Measurements from ENCODE around the gene AASS.
"Not testable (repeated sequence)": the region's sequence is repeated elsewhere in the genome, so short reads cannot be mapped to it uniquely, and the experiment has no call there.

AASS gene

DNA sequence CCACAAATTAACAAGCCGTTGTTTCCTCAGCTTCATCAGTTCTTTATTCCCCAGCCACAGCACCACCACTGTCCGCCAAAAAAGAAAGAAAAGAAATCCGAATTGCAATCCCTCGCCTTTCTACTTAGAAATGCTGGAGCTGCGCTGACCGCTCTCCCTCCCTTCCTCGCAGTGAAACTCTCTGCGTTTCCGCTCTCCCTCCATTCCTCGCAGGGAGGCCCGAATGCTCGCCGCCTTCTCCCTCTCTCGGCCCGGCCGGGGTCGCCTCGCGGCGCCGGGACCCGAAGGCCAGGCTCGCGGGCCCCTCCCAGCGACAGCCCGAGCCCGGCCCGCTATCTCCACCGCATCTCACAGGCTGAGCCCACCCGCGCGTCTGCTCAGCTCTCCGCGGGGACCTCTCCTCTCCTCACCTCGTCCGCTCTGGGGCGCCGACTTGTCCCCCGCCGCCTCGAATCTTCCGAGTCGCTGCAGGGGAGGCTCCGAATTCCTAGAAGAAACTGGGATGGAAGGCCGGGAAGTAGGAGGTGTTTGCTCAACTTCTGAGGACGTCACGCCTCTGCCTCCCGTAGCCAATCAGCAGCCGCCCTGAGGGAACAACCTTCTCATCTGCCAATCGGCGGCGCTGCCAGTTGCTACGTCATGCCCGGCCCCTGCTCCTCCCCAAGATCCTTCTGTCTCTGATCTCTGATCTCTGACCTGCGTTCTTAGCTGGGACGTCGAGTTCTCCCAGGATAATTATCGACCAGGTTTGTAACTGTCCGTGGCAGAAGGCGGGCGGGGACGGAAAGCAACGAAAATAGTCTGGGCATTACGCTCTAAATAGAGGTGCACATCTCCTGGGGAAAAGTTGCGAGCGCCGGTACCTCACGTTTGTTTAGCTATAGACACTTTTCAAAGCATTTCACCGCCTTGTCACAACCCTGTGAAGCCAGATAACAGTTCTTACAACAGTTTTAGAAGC is at the start of gene AASS:
TSS of gene AASS (minus strand) at position 499 of the 961 bp plus-strand sequence. CDS start 10,523 bp downstream, outside the sequence.
- DNase-seq: no peak

DNA sequence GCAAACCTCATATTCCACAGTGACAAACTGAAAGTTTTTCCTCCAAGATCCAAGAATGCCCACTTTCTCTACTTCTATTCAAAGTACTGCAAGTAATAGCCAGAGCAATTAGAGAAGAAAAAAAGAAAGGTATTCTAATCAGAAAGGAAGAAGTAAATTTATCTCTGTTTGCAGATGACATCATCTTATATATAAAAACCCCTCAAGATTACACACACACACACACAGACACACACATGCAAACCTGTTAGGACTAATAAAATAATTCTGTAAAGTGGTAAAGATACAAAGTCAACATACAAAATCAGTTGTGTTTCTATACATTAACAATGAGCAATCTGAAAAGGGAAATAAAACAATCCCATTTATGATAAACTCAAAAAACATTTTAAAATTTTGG is 44.7 kb upstream of the AASS start:
- DNase-seq: no peak

DNA sequence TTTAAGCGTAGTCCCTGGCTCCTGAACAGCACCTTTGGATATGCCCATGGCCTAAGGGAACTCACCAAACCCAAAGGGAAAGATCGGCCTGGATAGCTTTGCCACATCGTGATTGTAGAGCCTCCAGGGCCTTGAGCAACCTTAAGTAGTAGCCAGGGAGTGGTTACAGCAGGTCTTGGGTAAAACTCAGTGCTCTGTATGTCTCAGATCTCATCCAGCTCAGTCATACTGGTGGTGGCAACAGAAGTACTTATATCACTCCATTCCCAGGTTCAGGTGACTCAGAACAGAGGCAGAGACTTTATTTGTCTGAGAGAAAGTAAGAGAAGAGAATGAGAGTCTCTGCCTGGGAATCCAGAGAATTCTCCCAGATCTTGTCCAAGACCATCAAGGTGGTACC is 39.1 kb upstream of the AASS start:
- DNase-seq: no peak

DNA sequence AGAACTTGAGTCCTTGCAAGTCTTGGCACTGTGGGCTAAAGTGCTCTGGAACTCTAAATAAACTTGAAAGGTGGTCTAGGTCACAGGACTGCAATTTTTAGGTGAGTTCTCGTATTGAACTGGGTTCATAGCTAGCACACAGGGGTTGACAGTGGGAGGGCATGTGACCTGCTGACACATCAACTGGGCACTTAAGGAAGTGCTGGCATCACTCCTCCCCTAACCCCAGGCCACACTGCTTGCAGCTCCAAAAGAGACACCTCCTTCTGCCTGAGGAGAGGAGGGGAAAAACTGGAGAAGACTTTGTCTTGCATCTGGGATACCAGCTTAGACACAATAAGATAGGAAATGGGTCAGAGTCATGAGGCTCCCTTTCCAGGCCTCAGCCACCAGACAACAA is 38.0 kb upstream of the AASS start:
- DNase-seq: no peak

DNA sequence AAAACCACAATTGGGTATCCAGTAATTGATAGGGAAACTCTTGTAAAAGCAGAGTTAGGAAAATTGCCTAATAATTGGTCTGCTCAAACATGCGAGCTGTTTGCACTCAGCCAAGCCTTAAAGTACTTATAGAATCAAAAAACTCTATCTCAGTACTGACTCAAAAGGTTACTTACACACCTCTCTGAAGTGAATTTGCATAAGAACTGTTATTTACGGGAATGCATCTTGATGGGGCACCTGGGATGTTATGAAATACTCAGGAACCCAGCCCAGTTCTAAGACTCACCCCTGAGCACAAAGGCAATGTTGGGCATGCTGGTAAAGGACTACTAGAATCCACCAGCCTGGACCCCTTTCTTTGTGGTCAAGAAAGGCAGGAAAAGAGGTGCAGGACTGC is 28.1 kb upstream of the AASS start:
- DNase-seq: not testable (repeated sequence)

DNA sequence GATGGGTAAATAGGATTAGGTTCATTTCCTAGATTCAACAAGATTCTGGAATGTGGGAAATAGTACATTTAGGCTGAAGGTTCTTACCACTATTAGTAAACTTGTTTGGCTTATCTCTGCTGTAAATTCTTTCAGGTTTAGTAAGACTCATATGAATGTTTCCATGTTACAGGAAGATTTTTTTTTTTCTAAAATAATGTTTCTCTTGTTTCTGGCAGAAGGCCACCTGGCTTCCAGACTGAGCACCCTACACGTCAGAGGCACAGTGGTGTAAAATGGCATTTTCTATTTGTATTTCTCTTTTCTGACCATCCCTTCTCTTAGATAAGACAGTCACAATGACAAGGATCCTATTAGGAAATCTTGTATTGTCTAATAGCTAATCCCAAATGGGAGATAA is 22.7 kb upstream of the AASS start:
- no peak for DNase-seq

DNA sequence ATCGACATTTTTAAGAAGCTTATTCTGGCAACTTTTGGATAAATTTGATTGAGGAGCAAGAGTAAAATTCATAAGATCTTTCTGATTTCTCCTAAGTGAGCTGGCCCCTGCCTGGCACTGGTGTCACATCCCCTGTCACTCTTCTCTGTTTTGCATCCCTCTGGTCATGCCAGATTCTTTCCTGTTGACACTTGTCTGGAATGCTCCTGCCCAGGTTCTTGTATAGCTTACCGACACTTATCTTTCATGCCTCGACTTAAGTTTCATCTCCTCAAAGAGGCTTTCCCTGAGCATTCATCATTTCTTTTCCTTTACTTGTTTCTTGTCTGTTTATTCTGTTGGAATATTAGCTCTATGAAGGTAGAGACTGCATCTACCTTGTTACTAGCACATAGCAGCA is 22.2 kb upstream of the AASS start:
- no peak for DNase-seq

DNA sequence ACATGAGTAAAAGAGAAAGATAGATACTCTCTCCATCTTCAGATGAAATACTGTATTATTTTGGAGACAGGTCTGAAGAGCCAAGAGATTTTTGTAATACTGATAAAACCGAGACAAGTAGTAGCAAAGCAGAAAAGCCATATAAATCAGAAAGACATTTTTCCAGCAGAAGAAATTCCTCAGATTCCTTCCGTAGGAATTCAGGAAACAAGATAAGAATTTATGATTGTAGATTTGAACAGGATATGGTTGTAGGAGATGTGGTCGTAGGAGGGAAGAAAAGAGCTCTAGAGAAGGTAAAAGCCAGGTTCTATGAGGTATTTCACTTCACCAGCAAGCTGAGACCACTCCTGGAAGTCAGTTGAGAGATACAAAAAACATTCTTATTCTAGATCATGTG is 17.6 kb upstream of the AASS start:
- DNase-seq: no peak

DNA sequence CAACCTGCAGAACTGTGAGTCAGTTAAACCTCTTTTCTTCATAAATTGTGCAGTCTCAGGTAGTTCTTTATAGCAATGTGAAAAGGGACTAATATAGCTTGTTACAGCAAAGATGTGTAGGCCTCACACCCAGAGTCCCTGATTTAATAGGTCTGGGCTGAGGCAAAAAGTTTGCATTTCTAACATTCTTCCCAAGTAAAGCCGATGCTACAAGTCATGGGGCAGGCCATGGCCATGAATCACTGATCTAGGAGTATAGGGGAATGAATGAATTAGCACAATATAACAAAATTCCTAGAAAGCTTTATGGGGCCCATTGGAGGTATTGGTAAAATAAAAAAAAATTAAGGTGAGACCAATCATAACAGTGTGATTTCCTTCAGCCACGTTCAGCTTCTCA is 11.5 kb upstream of the AASS start:
- DNase-seq: no peak

DNA sequence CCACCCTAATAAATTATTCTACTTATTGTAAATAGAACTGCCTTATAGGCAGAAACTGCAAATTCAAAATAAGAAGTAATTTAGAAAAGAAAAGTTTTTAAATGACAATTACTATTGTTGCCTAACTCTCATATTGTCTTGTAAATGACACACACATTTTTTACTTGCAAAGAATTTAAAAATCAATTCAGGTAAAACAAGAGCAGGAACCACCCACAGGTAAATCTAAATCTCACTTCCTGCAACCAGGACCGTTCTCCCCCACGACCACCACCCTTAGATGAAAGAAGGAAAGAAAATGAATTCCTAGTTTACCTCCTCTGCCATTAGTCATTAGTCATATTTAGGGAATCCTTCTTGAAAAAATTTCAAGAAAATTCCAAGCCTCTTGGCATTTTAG is 4.8 kb upstream of the AASS start:
- no peak for DNase-seq

DNA sequence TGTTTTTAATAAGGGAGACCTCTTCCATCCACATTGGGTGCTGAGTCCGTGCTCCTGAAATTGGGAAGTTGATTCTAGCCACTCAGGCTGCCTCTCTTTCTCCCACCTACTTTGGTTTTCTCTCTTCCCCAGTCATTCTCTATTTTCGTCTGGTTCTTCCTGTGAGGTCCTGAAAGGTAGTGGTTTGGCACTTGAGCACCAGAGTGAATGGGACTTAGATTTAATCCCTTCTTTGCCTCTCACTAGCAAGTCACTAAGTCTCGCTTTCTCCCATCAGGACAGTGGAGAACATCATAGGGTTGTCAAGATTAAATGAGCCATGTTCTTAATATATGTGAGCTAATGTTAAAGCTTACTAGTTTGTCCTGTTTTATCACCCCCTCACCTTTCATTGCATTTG is 4.0 kb upstream of the AASS start:
- no peak for DNase-seq

DNA sequence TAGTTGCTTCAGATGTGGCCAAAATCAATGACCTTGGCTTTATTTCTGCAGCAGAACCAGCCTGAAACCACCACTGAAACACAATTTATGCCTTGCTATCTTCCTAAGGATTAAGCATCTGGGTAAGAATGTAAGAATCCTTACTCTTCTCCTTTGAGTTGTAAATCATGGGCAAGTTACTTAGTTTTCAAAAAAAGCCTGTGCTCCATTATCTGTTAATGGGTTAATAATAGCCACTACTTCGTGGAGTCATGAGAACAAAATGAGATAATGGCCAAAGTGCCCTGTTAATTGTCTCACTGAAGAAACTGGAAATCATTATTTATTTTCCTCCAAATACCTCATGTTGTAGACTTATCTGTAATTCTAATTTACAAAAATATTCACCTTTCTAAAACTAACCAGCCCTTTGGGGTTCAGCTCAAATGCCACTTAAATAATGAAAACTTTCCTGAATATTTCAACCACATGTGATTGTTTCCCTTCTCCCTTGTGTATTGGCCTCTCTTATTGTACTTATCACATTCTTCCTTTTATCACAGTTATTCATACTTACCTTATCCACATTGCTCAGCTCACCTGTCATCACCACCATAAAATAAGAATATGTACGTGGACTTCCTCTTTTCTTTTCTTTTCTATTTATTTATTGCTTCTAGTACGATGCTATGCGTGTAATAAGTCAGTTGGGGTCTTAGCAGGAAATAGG is 2.0 kb upstream of the AASS start:
- DNase-seq: no peak

DNA sequence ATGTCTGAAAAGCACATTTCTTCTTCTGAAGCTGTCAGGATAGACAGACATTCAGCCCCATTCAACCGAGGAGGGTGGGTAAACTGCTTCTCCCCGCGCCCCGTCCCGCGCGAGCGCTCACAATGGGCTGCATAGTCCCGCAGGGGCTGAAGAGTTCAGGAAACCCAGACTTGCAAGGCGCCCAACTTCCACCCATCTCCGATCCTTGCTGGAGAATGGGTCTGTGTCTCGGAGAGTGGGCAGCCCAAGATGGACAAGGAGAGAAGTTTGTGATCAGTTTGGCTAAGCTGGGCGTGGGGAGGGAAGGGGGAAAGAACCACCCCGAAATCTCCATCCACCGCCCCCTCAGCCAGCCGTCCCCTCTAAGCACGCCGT is 686 bp downstream of the AASS start:
- DNase-seq: no peak

DNA sequence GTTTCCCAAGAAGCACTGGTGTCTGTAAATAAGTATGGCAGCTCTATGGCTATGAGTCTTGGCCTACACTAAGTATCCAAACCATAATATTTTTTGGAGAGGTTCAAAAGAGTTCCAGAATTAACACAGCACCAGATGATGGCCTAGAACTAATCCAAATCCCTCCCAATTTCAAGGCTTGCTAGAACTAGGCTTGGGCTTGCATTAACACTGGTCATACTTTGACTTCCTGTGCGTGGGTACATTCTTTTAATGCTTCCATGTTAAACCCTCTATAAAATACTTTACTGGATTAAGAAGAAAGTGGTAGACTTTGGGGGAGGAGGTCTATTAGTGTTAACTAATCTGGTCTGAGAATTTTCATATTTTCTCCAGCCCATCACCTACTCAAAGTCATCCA is 3.1 kb downstream of the AASS start:
- DNase-seq: no peak

DNA sequence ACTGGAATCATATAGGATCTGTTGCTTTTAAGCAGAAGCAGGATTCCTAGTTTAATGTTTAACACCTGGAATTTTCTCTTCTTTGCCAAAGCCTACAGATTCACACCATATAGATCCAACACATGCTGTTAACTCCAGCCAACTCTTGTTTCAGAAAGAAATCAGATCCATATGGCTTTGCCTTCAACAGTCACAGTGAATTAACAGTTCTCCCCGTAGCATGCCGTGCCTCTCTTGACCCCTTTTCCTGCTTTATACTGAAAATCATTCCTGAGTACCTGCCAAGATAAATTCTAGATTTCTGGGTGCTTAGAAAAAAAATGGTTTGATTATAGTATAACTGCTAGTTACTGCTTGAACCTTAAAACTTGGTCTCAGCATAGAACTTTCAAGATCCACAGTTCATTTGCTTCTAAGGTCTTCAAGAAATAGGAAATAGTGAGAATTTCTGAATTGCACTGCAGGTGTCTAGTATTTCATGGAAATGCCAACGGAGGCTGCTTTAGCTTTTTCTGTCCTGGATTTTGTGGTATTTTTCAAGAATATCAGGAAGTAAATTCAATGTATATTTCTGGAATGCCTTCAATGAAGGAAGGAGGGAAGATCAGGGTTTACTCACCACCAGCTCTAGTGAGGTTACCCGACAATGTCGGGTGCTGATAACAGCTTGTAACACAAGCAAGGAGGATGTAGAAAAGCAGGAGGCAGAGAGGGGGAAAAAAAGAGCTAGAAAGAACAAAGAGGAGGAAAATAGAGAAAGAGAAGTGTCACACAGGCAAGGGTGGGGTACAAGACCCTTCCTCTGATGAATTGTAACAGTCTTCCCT is 6.6 kb downstream of the AASS start:
- DNase-seq: no peak

DNA sequence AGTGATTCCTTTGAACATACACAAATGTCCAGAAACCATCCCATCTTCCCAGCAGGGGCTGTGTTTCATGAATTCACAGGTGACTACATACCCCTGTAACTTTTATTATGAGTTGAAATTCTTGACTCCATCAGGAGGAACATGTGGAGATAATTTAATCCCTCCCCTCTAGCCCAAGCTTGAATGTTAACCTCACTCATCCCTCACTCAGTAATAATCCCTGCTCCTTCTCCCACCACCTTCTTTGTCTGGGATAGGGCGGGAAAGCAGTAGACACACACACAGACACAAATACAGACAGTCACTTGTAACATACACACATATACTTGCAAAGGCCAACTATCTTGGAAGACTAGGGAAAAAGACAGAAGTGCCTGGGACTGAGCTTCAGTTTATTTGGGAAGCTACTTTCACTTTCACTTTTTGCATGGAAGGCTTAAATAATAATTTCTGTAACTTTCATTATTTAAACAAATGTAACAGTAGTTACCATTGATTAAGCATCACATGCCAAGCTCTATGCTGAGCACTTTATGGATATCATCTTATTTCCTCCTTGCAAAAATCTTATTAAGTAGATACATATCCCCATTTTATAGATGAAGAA is 7.3 kb downstream of the AASS start:
- DNase-seq: no peak

DNA sequence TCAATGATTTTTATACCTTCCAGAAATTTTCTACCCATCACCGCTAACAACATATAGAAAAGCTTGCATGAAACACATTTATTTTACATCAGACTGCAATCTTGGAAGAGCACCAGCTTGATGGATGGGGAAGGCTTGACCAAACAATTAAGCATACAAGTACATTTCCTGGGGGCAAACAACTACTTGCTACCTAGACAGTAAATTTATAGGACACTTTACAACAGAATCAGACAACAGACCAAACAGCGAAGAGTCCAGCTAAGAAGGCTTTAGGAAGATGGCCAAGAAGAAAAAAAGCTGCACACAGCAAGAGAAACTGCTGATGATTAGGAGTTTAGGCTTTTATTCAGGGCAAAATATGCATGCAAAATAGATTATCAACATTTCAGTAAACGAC is 8.0 kb downstream of the AASS start:
- no peak for DNase-seq

DNA sequence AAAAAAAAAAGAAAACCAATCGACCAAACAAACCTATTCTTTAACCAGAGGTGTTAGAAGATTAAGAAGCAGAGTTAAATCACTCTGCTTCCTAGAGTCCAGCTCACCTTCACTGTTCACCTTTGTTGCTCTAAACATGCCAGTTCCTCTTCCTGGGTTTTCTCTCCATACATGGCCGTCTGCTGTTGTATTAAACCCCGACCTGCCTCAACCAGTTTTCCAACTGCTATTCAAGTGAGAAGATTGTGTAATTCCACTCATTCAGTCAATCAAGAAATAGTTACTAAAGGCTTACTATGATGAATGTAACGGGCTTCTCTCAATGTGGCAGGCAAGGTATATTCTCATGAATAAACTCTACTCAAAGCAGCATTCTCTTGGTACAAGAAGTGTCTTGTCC is 8.8 kb downstream of the AASS start:
- no peak for DNase-seq

DNA sequence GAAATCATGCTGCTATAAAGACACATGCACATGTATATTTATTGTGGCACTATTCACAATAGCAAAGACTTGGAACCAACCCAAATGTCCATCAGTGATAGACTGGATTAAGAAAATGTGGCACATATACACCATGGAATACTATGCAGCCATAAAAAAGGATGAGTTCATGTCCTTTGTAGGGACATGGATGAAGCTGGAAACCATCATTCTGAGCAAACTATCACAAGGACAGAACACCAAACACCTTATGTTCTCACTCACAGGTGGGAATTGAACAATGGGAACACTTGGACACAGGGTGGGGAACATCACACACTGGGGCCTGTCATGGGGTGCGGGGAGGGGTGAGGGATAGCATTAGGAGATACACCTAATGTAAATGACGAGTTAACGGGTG is 9.3 kb downstream of the AASS start:
- DNase-seq: not testable (repeated sequence)

DNA sequence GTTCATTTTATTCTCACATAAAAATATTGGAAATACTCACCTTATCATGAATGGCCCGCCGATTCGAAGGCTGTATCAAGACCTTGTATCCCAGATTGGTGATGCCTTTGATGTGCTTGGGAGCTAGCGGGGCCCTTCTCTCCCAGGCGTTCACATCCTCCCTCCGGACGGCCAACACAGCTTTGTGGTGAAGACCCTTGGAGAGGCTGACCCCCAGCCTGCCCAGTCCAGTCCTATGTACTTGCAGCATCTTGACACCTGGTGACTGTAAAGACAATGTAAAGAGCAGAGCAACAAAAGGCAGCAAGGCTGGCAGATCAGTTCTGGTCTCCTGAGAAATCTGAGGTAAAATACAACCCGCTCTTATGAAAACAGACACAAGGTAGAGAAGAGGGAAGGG is 10.6 kb downstream of the AASS start:
- DNase-seq: no peak

DNA sequence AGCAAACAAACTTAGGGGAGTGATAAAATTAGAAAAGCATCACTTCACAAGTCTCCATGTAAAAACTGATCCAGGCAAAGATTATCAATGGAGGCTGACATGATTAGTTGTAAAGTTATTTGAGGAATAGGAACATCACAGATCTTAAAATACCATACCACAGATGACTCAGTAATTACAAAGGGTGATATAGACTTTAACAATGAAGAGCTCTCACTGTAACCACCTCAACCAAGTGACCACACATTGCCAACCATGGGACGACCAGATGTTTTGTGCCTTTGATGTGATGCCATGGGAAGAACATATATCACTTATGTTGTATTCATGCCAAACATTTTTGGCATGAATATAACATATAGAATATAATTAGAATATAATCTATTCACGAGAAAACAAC is 11.7 kb downstream of the AASS start:
- DNase-seq: no peak

DNA sequence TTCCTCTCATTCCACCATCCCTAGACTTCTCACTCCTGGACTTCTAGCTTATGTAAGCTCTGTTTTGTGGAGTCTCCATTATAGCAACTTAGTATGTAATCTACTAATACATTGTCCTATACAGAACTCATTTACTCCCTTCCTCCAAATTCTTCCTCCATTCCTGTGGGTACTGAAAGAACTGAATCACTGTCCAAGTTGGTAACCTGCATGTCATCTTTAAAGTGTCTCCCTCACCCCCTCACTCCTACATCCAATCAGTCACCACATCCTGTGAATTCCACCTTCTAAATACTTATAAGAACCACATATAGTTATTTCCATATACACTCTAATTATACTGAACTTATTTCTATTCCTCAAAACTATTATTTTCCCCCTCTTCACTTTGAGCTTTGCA is 20.3 kb downstream of the AASS start:
- DNase-seq: no peak

DNA sequence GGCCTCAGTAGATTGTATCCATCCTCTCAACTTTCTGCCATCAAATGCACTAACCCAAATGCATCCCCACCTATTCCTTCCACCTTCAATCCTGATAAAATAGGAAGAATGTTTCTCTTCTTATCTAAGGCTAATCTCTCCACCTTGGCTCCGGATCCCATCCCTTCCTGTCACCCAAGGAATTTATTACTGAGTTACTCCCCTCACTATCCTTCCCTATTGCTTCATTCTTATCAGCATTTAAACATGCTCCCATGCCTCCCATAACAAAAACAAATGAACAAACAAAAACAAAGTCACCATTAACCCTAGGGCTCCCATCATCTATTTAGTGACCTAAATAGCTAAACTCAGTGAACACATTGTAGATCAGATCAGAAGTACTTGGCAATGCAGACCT is 25.3 kb downstream of the AASS start:
- DNase-seq: no peak

All from cerebellar nuclear complex (tissue), 1 donor.